ENCODE measurements around the gene EN1. TPM values are rescaled to one million over a fixed set of nuclear protein-coding genes. Genes with fewer than 3 reads are reported as not detected.

EN1 gene
- total RNA-seq, 1 experiment from 2014 or later: not detected

GRCh38 chr2:118852605-118853128 is 5.2 kb upstream of the EN1 start:
- H3K27me3 ChIP-seq (ENCODE audit: insufficient read depth, low read length): no peaks in the 10 kb centered on the region
- no peak overlapping the region for H3K27ac ChIP-seq (ENCODE audit: low read depth, low read length)
- H3K4me2 ChIP-seq (ENCODE audit: low read length): no peak overlapping the region
- H4K20me1 ChIP-seq (ENCODE audit: insufficient read depth): no peaks in the 10 kb centered on the region
- POLR2A ChIA-PET: no interaction called here
- H2AFZ ChIP-seq (ENCODE audit: low read depth, low read length, poor library complexity, severe bottlenecking): no peak overlapping the region
- no peak overlapping the region for H3K4me3 ChIP-seq (replicated peaks in 1 of 2; ENCODE audit: low read depth in 1 of 2, low read length in 2 of 2)
- H3K9me3 ChIP-seq (ENCODE audit: control insufficient read depth in 1 of 2, insufficient read depth in 1 of 2, low read depth in 1 of 2, low read length in 2 of 2): no peaks in the 10 kb centered on the region
- H3K9me2 ChIP-seq (ENCODE audit: insufficient read depth): no peaks in the 10 kb centered on the region
- no peak overlapping the region for H3K9ac ChIP-seq (ENCODE audit: low read length)
- H3K4me1 ChIP-seq (ENCODE audit: control insufficient read depth in 1 of 2, insufficient read depth in 2 of 2, low read length in 2 of 2): peaks cover 0 to 4% of the 10 kb centered on the region in 2 experiments; a peak in 1 of 4 replicates
- H3K79me2 ChIP-seq (ENCODE audit: insufficient read depth, low read length): no peaks in the 10 kb centered on the region
- ATAC-seq: no peak
- intact Hi-C loops (cut with micrococcal nuclease): no loop called here
- DNase-seq (ENCODE audit: low read depth, low spot score): no peak
- RAD21 ChIA-PET (ENCODE audit: low non-redundant PET in 1 of 2, low total read pairs in 2 of 2, uncharacterized antibody in 2 of 2, unreplicated experiment in 2 of 2): no interaction called here
- BruUV-seq (replicated peaks): no TSS peak
- CTCF ChIA-PET: no interaction called here
- no peaks in the 10 kb centered on the region for H3K36me3 ChIP-seq (ENCODE audit: control insufficient read depth in 1 of 2, insufficient read depth in 2 of 2, low read length in 2 of 2)
- no peak for TF ChIP-seq EZH2phosphoT487 (IDR thresholded peaks at IDR 0.05; ENCODE audit: borderline replicate concordance)
- TF ChIP-seq ZBTB33 (IDR thresholded peaks at IDR 0.05; ENCODE audit: extremely low read depth, insufficient replicate concordance, low read length): no peak
- no peak for TF ChIP-seq CTCF (IDR thresholded peaks at IDR 0.05 in 2 of 3, conservative IDR thresholded peaks at IDR 0.05 in 1 of 3; ENCODE audit: borderline replicate concordance in 1 of 3, insufficient read depth in 1 of 3, low read depth in 2 of 3, low read length in 2 of 3)
- no peak for TF ChIP-seq CEBPB (IDR thresholded peaks at IDR 0.05; ENCODE audit: low read depth)
- no peak for TF ChIP-seq POLR2AphosphoS5 (IDR thresholded peaks at IDR 0.05; ENCODE audit: low read depth, low read length)
